ENCODE measurements around the gene KLC4. TPM values are rescaled to one million over a fixed set of nuclear protein-coding genes. Genes with fewer than 3 reads are reported as not detected.

KLC4 gene
- total RNA-seq, 3 donors from 2014 or later (not counting 1 experiment from before 2014, with no cell fraction given) = 35.9 to 39.4 (median 37.4) TPM

GRCh38 chr6:43060755-43061633, 1.6 kb downstream of the KLC4 start:
- Histone ChIP-seq H3K27me3 (ENCODE audit: control insufficient read depth, insufficient read depth, low read length) (no peaks in the 10 kb centered on the region), H3K27ac (ENCODE audit: low read length) (no peak overlapping the region), H3K36me3 (ENCODE audit: control insufficient read depth, insufficient read depth, low read length) (peaks cover 17% of the 10 kb centered on the region), H3K9me3 (ENCODE audit: control insufficient read depth, insufficient read depth, low read length) (no peaks in the 10 kb centered on the region), H3K4me1 (ENCODE audit: control insufficient read depth, insufficient read depth, low read length) (peaks cover 20% of the 10 kb centered on the region), H3K4me3 (ENCODE audit: low read length) (no peak overlapping the region)
- ATAC-seq = no peak
- no peak for TF ChIP-seq CTCF (IDR thresholded peaks at IDR 0.05)
- Mint-ChIP-seq H3K4me3 (peak overlapping the region; percentile 96), H3K27ac (peak overlapping the region; percentile 98 to 99), H3K27me3 (ENCODE audit: low read depth in 2 of 2) (no peaks in the 10 kb centered on the region), H3K4me1 (peaks cover 19 to 33% of the 10 kb centered on the region in 2 donors), H3K9me3 (no peaks in the 10 kb centered on the region), H3K36me3 (no peaks in the 10 kb centered on the region)
- 95% methylated on average over 12 of the region's 12 CpGs for WGBS (ENCODE audit: insufficient coverage)
- intact Hi-C loops (cut with micrococcal nuclease) = no loop called here
- no peak for DNase-seq

GRCh38 chr6:43061861-43062260, 2.4 kb downstream of the KLC4 start:
- H3K36me3 Mint-ChIP-seq = no peaks in the 10 kb centered on the region
- Histone ChIP-seq H3K36me3 (ENCODE audit: control insufficient read depth, insufficient read depth, low read length) (peaks cover 19% of the 10 kb centered on the region), H3K27me3 (ENCODE audit: control insufficient read depth, insufficient read depth, low read length) (no peaks in the 10 kb centered on the region), H3K9me3 (ENCODE audit: control insufficient read depth, insufficient read depth, low read length) (no peaks in the 10 kb centered on the region), H3K27ac (ENCODE audit: low read length) (no peak overlapping the region), H3K4me1 (ENCODE audit: control insufficient read depth, insufficient read depth, low read length) (peaks cover 20% of the 10 kb centered on the region), H3K4me3 (ENCODE audit: low read length) (no peak overlapping the region)
- peaks cover 19 to 33% of the 10 kb centered on the region in 2 donors for H3K4me1 Mint-ChIP-seq
- peak overlapping the region; percentile 37 for H3K4me3 Mint-ChIP-seq
- 79% methylated on average over 2 of the region's 2 CpGs for WGBS (ENCODE audit: insufficient coverage)
- TF ChIP-seq CTCF (IDR thresholded peaks at IDR 0.05) = no peak
- DNase-seq = no peak
- H3K27ac Mint-ChIP-seq = peak overlapping the region in 1 of 2 donors; percentile 98
- intact Hi-C loops (cut with micrococcal nuclease) = no loop called here
- no peak for ATAC-seq
- no peaks in the 10 kb centered on the region for H3K27me3 Mint-ChIP-seq (ENCODE audit: low read depth in 2 of 2)
- no peaks in the 10 kb centered on the region for H3K9me3 Mint-ChIP-seq

GRCh38 chr6:43062818-43063217, 3.4 kb downstream of the KLC4 start:
- Mint-ChIP-seq H3K4me3 (no peak overlapping the region), H3K4me1 (peaks cover 17 to 33% of the 10 kb centered on the region in 2 donors), H3K36me3 (no peaks in the 10 kb centered on the region), H3K27me3 (ENCODE audit: low read depth in 2 of 2) (no peaks in the 10 kb centered on the region), H3K27ac (no peak overlapping the region), H3K9me3 (no peaks in the 10 kb centered on the region)
- Histone ChIP-seq H3K36me3 (ENCODE audit: control insufficient read depth, insufficient read depth, low read length) (peaks cover 16% of the 10 kb centered on the region), H3K4me1 (ENCODE audit: control insufficient read depth, insufficient read depth, low read length) (peaks cover 20% of the 10 kb centered on the region), H3K27me3 (ENCODE audit: control insufficient read depth, insufficient read depth, low read length) (no peaks in the 10 kb centered on the region), H3K9me3 (ENCODE audit: control insufficient read depth, insufficient read depth, low read length) (no peaks in the 10 kb centered on the region), H3K27ac (ENCODE audit: low read length) (no peak overlapping the region), H3K4me3 (ENCODE audit: low read length) (no peak overlapping the region)
- 93% methylated on average over 12 of the region's 12 CpGs for WGBS (ENCODE audit: insufficient coverage)
- ATAC-seq (no peak), DNase-seq (no peak)
- TF ChIP-seq CTCF (IDR thresholded peaks at IDR 0.05) = no peak
- intact Hi-C loops (cut with micrococcal nuclease) = no loop called here
